GM23248 (cell line): Measurements from ENCODE around the gene GRAP. TPM values are rescaled to one million over a fixed set of nuclear protein-coding genes. Genes with fewer than 3 reads are reported as not detected.

Experiments
- DNase-seq: peaks from one replicate; pipeline ENCODE4 v3.0.0-alpha.2; 2015
- H2AFZ ChIP-seq: fragments of 200-600 bp; sonication (generic); 2 replicates; pipeline ENCODE4 v1.6.1; 2016; ENCODE audit warnings: antibody characterized with exemption
- H3F3A ChIP-seq: fragments of 200-600 bp; sonication (generic); 2 replicates; pipeline ENCODE4 v1.6.1; 2016; ENCODE audit warnings: mild to moderate bottlenecking, antibody characterized with exemption, mixed run types; ENCODE audit not compliant: insufficient read depth
- H3K27ac ChIP-seq: fragments of 200-600 bp; sonication (generic); 2 replicates; pipeline ENCODE4 v1.5.1; 2016; ENCODE audit warnings: mild to moderate bottlenecking
- H3K27me3 ChIP-seq: fragments of 200-600 bp; sonication (generic); replicated peaks from 2 replicates; pipeline ENCODE4 v1.6.1; 2016; ENCODE audit warnings: mild to moderate bottlenecking; ENCODE audit not compliant: insufficient read depth
- H3K36me3 ChIP-seq: fragments of 200-600 bp; sonication (generic); 2 replicates; pipeline ENCODE4 v1.6.1; 2016; ENCODE audit warnings: low read depth, mild to moderate bottlenecking
- H3K4me1 ChIP-seq: fragments of 200-600 bp; sonication (generic); 2 replicates; pipeline ENCODE4 v1.6.1; 2016; ENCODE audit warnings: mild to moderate bottlenecking; ENCODE audit not compliant: insufficient read depth
- H3K4me2 ChIP-seq: fragments of 200-600 bp; sonication (generic); one replicate; pipeline ENCODE4 v1.6.1; 2016; ENCODE audit warnings: mild to moderate bottlenecking; ENCODE audit not compliant: unreplicated experiment
- H3K4me3 ChIP-seq: fragments of 200-600 bp; sonication (generic); 2 replicates; pipeline ENCODE4 v1.5.1; 2016; ENCODE audit warnings: mild to moderate bottlenecking
- H3K79me2 ChIP-seq: fragments of 200-600 bp; sonication (generic); 2 replicates; pipeline ENCODE4 v1.6.1; 2016; ENCODE audit warnings: mild to moderate bottlenecking; ENCODE audit not compliant: insufficient read depth
- H3K9ac ChIP-seq: fragments of 200-600 bp; sonication (generic); 2 replicates; pipeline ENCODE4 v1.6.1; 2016; ENCODE audit warnings: mild to moderate bottlenecking
- H3K9me2 ChIP-seq: fragments of 200-600 bp; sonication (generic); 2 replicates; pipeline ENCODE4 v1.6.1; 2016; ENCODE audit warnings: mixed run types, mild to moderate bottlenecking, moderate library complexity; ENCODE audit not compliant: insufficient read depth
- H3K9me3 ChIP-seq: fragments of 200-600 bp; sonication (generic); one replicate; pipeline ENCODE4 v1.6.1; 2017; ENCODE audit warnings: low read depth
- H4K20me1 ChIP-seq: fragments of 200-600 bp; sonication (generic); 2 replicates; pipeline ENCODE4 v1.6.0; 2016; ENCODE audit not compliant: insufficient read depth
- EZH2 ChIP-seq: fragments of 200-600 bp; sonication (generic); IDR thresholded peaks from 2 replicates; pipeline ENCODE4 v1.6.1; 2018; ENCODE audit warnings: antibody characterized with exemption, mild to moderate bottlenecking; ENCODE audit not compliant: insufficient read depth, poor library complexity, severe bottlenecking
- EZH2phosphoT487 ChIP-seq: fragments of 200-600 bp; sonication (generic); IDR thresholded peaks from 2 replicates; pipeline ENCODE4 v1.6.1; 2018; ENCODE audit warnings: antibody characterized with exemption, moderate library complexity, mild to moderate bottlenecking, low read depth; ENCODE audit not compliant: insufficient read depth
- WGBS, 2 experiments: methylation state at CpG; one replicate each; pipeline ENCODE4 v1.1.6; 2015 to 2017; ENCODE audit warnings: low lambda C conversion rate in 2 of 2, low coverage in 1 of 2; ENCODE audit errors: missing lambda C conversion rate in 2 of 2; 5-methylcytosine and 5-hydroxymethylcytosine counted together
- in situ Hi-C: fragments of 300-500 bp; cut with MboI; formaldehyde crosslinking; loops from 2 replicates; pipeline ENCODE4 v1.15.0; 2020
- polyA plus RNA-seq: library from polyadenylated mRNA; unstranded; fragments of >200 nt; fragmentation: Nextera tagmentation; extraction: Ambion mirVana; gene quantifications from 2 replicates; pipeline ENCODE4 v1.2.1, GENCODE V29; 2016
- total RNA-seq: library from RNA; depleted of rRNA; stranded (reverse); fragments of >200 nt; shearing (Covaris generic); gene quantifications from 2 replicates; pipeline ENCODE4 v1.2.3, GENCODE V29; 2014

Gene GRAP
- total and polyA plus RNA-seq, 2 experiments from 2014 or later, result not detected

- Histone ChIP-seq H3K9me3 (no peaks in the 10 kb centered on the region), H3K27ac (no peak overlapping the region), H3K27me3 (no peaks in the 10 kb centered on the region), H3K4me2 (no peak overlapping the region), H3K9ac (no peak overlapping the region), H3K4me3 (no peak overlapping the region), H2AFZ (no peak overlapping the region), H3K36me3 (no peaks in the 10 kb centered on the region; the same call in 1 of the 2 replicates), H3K9me2 (no peaks in the 10 kb centered on the region), H3K4me1 (peaks cover 14% of the 10 kb centered on the region), H3K79me2 (peaks cover 63% of the 10 kb centered on the region), H4K20me1 (no peaks in the 10 kb centered on the region), H3F3A (peaks cover 4% of the 10 kb centered on the region; the same call in 1 of the 2 replicates)
- in situ Hi-C loops, result no loop called here
- DNase-seq, result no peak
- TF ChIP-seq EZH2phosphoT487 (no peak), EZH2 (no peak)
- WGBS, 2 experiments, result 96 to 99% methylated on average over 9 of the region's 9 CpGs
Measured at GRCh38 chr17:18985475-18985874, 61.3 kb downstream of the GRAP start.

GRCh38 chr17:18984273-18985114 is 62.3 kb downstream of the GRAP start:
- Histone ChIP-seq H3K4me3 (no peak overlapping the region), H3K9ac (no peak overlapping the region), H3K9me3 (no peaks in the 10 kb centered on the region), H3K36me3 (no peaks in the 10 kb centered on the region; the same call in 1 of the 2 replicates), H2AFZ (no peak overlapping the region), H3K27ac (no peak overlapping the region), H3K4me2 (no peak overlapping the region), H3K79me2 (peaks cover 53% of the 10 kb centered on the region), H3K27me3 (no peaks in the 10 kb centered on the region), H3F3A (peaks cover 4% of the 10 kb centered on the region; the same call in 1 of the 2 replicates), H4K20me1 (no peaks in the 10 kb centered on the region), H3K9me2 (no peaks in the 10 kb centered on the region), H3K4me1 (peaks cover 14% of the 10 kb centered on the region)
- in situ Hi-C loops, result no loop called here
- TF ChIP-seq EZH2phosphoT487 (no peak), EZH2 (no peak)
- 88 to 94% methylated on average over 21 of the region's 21 CpGs for WGBS, 2 experiments
- no peak for DNase-seq

GRCh38 chr17:18981642-18982424 is 64.9 kb downstream of the GRAP start:
- no peaks in the 10 kb centered on the region for H3K9me2 ChIP-seq
- DNase-seq, result peak; percentile 97
- in situ Hi-C loops, result no loop called here
- H3K27me3 ChIP-seq, result no peaks in the 10 kb centered on the region
- H3K79me2 ChIP-seq, result peaks cover 32% of the 10 kb centered on the region
- H3K27ac ChIP-seq, result peak overlapping the region; percentile 78
- no peak overlapping the region for H3K4me3 ChIP-seq
- H3K4me2 ChIP-seq, result peak overlapping the region; percentile 23
- WGBS, 2 experiments, result 54 to 56% methylated on average over 28 to 30 of the region's 30 CpGs
- 0 out of 2 replicates have a peak overlapping the region, but pooled peaks have one; percentile 24 for H2AFZ ChIP-seq
- H3K9ac ChIP-seq, result peak overlapping the region; percentile 80
- H4K20me1 ChIP-seq, result no peaks in the 10 kb centered on the region
- H3K9me3 ChIP-seq, result no peaks in the 10 kb centered on the region
- no peaks in the 10 kb centered on the region for H3K36me3 ChIP-seq
- H3F3A ChIP-seq, result peaks cover 4% of the 10 kb centered on the region; the same call in 1 of the 2 replicates
- TF ChIP-seq EZH2 (no peak), EZH2phosphoT487 (no peak)
- H3K4me1 ChIP-seq, result peaks cover 14% of the 10 kb centered on the region

- peak overlapping the region; percentile 11 for H3K4me2 ChIP-seq
- H2AFZ ChIP-seq, result no peak overlapping the region
- H3K9me2 ChIP-seq, result no peaks in the 10 kb centered on the region
- H3K79me2 ChIP-seq, result peaks cover 34% of the 10 kb centered on the region
- H3K4me3 ChIP-seq, result no peak overlapping the region
- peaks cover 14% of the 10 kb centered on the region for H3K4me1 ChIP-seq
- in situ Hi-C loops, result no loop called here
- H3K36me3 ChIP-seq, result no peaks in the 10 kb centered on the region
- DNase-seq, result no peak
- H3K9ac ChIP-seq, result peak overlapping the region; percentile 80
- 75 to 89% methylated on average over 2 to 6 of the region's 6 CpGs for WGBS, 2 experiments
- no peak for TF ChIP-seq EZH2phosphoT487
- TF ChIP-seq EZH2, result no peak
- no peaks in the 10 kb centered on the region for H4K20me1 ChIP-seq
- H3K9me3 ChIP-seq, result no peaks in the 10 kb centered on the region
- H3K27me3 ChIP-seq, result no peaks in the 10 kb centered on the region
- H3F3A ChIP-seq, result peaks cover 4% of the 10 kb centered on the region; the same call in 1 of the 2 replicates
- peak overlapping the region; percentile 78 for H3K27ac ChIP-seq
Measured at GRCh38 chr17:18981335-18981641, 65.5 kb downstream of the GRAP start.
